ENCODE results near the gene TBC1D1. TPM values are rescaled to one million over a fixed set of nuclear protein-coding genes. Genes with fewer than 3 reads are reported as not detected.

Gene TBC1D1
- total RNA-seq, 1 experiment from 2014 or later = 89.0 TPM

GRCh38 chr4:38166082-38166481, 275.2 kb downstream of the TBC1D1 start:
- H3K4me3 ChIP-seq (ENCODE audit: low read length) = no peak overlapping the region
- peaks cover 32% of the 10 kb centered on the region for H3K4me1 ChIP-seq (ENCODE audit: insufficient read depth, low read length)
- no peak overlapping the region for H3K4me2 ChIP-seq (ENCODE audit: low read length)
- no peaks in the 10 kb centered on the region for H3K9me3 ChIP-seq (ENCODE audit: low read length)
- ChIA-PET POLR2A (ENCODE audit: unreplicated experiment) (no interaction called here), CTCF (no interaction called here)
- no peak overlapping the region for H3K9ac ChIP-seq (ENCODE audit: low read length)
- H4K20me1 ChIP-seq (ENCODE audit: low read length) = no peaks in the 10 kb centered on the region
- H2AFZ ChIP-seq (ENCODE audit: low read length) = no peak overlapping the region
- H3K36me3 ChIP-seq (ENCODE audit: low read depth, low read length) = no peaks in the 10 kb centered on the region
- DNase-seq = no peak
- intact Hi-C loops (cut with micrococcal nuclease) = no loop called here
- H3K79me2 ChIP-seq (ENCODE audit: low read length) = no peaks in the 10 kb centered on the region
- TF ChIP-seq EZH2 (IDR thresholded peaks at IDR 0.05; ENCODE audit: low read length, unreplicated experiment) (no peak), CTCF (conservative IDR thresholded peaks at IDR 0.05; ENCODE audit: low read depth, low read length) (peak; percentile 26; the same call in 1 of the 2 replicates)
- H3K9me2 ChIP-seq (replicated peaks; ENCODE audit: low read length) = no peaks in the 10 kb centered on the region
- BruUV-seq (replicated peaks) = no TSS peak
- no peak overlapping the region for H3K27ac ChIP-seq (ENCODE audit: low read length)
- ATAC-seq = no peak
- no peaks in the 10 kb centered on the region for H3K27me3 ChIP-seq (ENCODE audit: low read length)
- no peaks in the 10 kb centered on the region for H3F3A ChIP-seq (ENCODE audit: low read length, unreplicated experiment)

- no TSS peak for BruUV-seq (replicated peaks)
- Histone ChIP-seq H3K27ac (ENCODE audit: low read length) (no peak overlapping the region), H3K9ac (ENCODE audit: low read length) (no peak overlapping the region), H3F3A (ENCODE audit: low read length, unreplicated experiment) (no peaks in the 10 kb centered on the region), H3K4me2 (ENCODE audit: low read length) (no peak overlapping the region), H3K9me2 (replicated peaks; ENCODE audit: low read length) (no peaks in the 10 kb centered on the region), H3K9me3 (ENCODE audit: low read length) (no peaks in the 10 kb centered on the region), H3K27me3 (ENCODE audit: low read length) (no peaks in the 10 kb centered on the region), H3K36me3 (ENCODE audit: low read depth, low read length) (no peaks in the 10 kb centered on the region), H2AFZ (ENCODE audit: low read length) (no peak overlapping the region), H3K4me1 (ENCODE audit: insufficient read depth, low read length) (peaks cover 26% of the 10 kb centered on the region), H3K4me3 (ENCODE audit: low read length) (no peak overlapping the region), H3K79me2 (ENCODE audit: low read length) (no peaks in the 10 kb centered on the region), H4K20me1 (ENCODE audit: low read length) (no peaks in the 10 kb centered on the region)
- ATAC-seq = no peak
- no peak for TF ChIP-seq EZH2phosphoT487 (IDR thresholded peaks at IDR 0.05; ENCODE audit: borderline replicate concordance, low read length)
- no peak for TF ChIP-seq EZH2 (IDR thresholded peaks at IDR 0.05; ENCODE audit: low read length, unreplicated experiment)
- TF ChIP-seq CTCF (conservative IDR thresholded peaks at IDR 0.05; ENCODE audit: low read depth, low read length) = no peak
- CTCF ChIA-PET = no interaction called here
- intact Hi-C loops (cut with micrococcal nuclease) = no loop called here
- POLR2A ChIA-PET (ENCODE audit: unreplicated experiment) = no interaction called here
- DNase-seq = no peak
Observed at GRCh38 chr4:38166768-38167167, 275.9 kb downstream of the TBC1D1 start.

- no peaks in the 10 kb centered on the region for H3K9me2 ChIP-seq (replicated peaks; ENCODE audit: low read length)
- ChIA-PET POLR2A (ENCODE audit: unreplicated experiment) (no interaction called here), CTCF (no interaction called here)
- no peak overlapping the region for H3K9ac ChIP-seq (ENCODE audit: low read length)
- no peak overlapping the region for H3K4me3 ChIP-seq (ENCODE audit: low read length)
- no peak for ATAC-seq
- H4K20me1 ChIP-seq (ENCODE audit: low read length) = no peaks in the 10 kb centered on the region
- no peak overlapping the region for H3K4me2 ChIP-seq (ENCODE audit: low read length)
- H3F3A ChIP-seq (ENCODE audit: low read length, unreplicated experiment) = no peaks in the 10 kb centered on the region
- no peaks in the 10 kb centered on the region for H3K27me3 ChIP-seq (ENCODE audit: low read length)
- no peaks in the 10 kb centered on the region for H3K9me3 ChIP-seq (ENCODE audit: low read length)
- DNase-seq = no peak
- H3K36me3 ChIP-seq (ENCODE audit: low read depth, low read length) = no peaks in the 10 kb centered on the region
- peaks cover 14% of the 10 kb centered on the region for H3K4me1 ChIP-seq (ENCODE audit: insufficient read depth, low read length)
- no peak overlapping the region for H3K27ac ChIP-seq (ENCODE audit: low read length)
- no TSS peak for BruUV-seq (replicated peaks)
- intact Hi-C loops (cut with micrococcal nuclease) = no loop called here
- no peaks in the 10 kb centered on the region for H3K79me2 ChIP-seq (ENCODE audit: low read length)
- TF ChIP-seq CTCF (conservative IDR thresholded peaks at IDR 0.05; ENCODE audit: low read depth, low read length) = no peak
- H2AFZ ChIP-seq (ENCODE audit: low read length) = no peak overlapping the region
Observed at GRCh38 chr4:38167973-38168372, 277.1 kb downstream of the TBC1D1 start.

Data from PC-3 (cell line).